HCT116 (cell line): ENCODE results near the gene TMEM54. TPM values are rescaled to one million over a fixed set of nuclear protein-coding genes. Genes with fewer than 3 reads are reported as not detected.

Source experiments
- ATAC-seq: fragments of 200-7000 bp; cut with Tn5 transposase; 2 replicates; pipeline ENCODE4 v1.9.1; 2020; ENCODE audit warnings: mild to moderate bottlenecking, moderate library complexity
- BruUV-seq: library from RNA; stranded (reverse); fragments of 400-500 nt; replicated peaks from 2 replicates; lab custom pipeline; 2021; lab: Mats Ljungman, UMichigan
- CTCF ChIA-PET: fragments of 300-600 bp; sonication (Branson Sonifier 250); formaldehyde crosslinking; loops from one replicate; lab custom pipeline; 2021; ENCODE audit warnings: antibody characterized with exemption; lab: Charles Lee
- POLR2A ChIA-PET: fragments of 300-600, 350-600 bp; sonication (Branson Sonifier 250); formaldehyde crosslinking; loops from one replicate; lab custom pipeline; 2021; ENCODE audit warnings: antibody characterized with exemption; lab: Charles Lee
- RAD21 ChIA-PET, 2 experiments: fragments of 300-600 bp; sonication (Branson Sonifier 250); formaldehyde crosslinking; loops; one replicate each; lab custom pipeline; 2023; ENCODE audit warnings: low total read pairs in 2 of 2; ENCODE audit not compliant: uncharacterized antibody in 2 of 2, unreplicated experiment in 2 of 2, low non-redundant PET in 1 of 2; lab: Charles Lee
- DNase-seq: peaks from one replicate; pipeline ENCODE4 v3.0.0-alpha.2; 2010; ENCODE audit warnings: low read depth, low spot score
- H2AFZ ChIP-seq: fragments of 200-600 bp; shearing (Covaris generic), sonication (generic); 2 replicates; pipeline ENCODE4 v1.6.1; 2017; ENCODE audit warnings: low read depth, mixed run types, mixed read lengths, antibody characterized with exemption, low read length; ENCODE audit not compliant: poor library complexity, severe bottlenecking
- H3K27ac ChIP-seq: 2 replicates; pipeline ENCODE4 v1.5.1; 2012; ENCODE audit warnings: low read depth, low read length
- H3K27me3 ChIP-seq: fragments of 200-600 bp; sonication (generic); 2 replicates; pipeline ENCODE4 v1.6.1; 2016; ENCODE audit warnings: mixed run types, low read length, mixed read lengths; ENCODE audit not compliant: insufficient read depth
- H3K36me3 ChIP-seq, 2 experiments: fragments of 200-500 bp in 1 of 2; fragments of 200-600 bp in 1 of 2; sonication (Bioruptor generic) in 1 of 2; sonication (generic) in 1 of 2; 2 replicates each; pipeline versions ENCODE4 v1.5.1 to v1.6.1; 2014 to 2016; ENCODE audit warnings: low read length in 2 of 2, inconsistent platforms in 1 of 2, mixed read lengths in 1 of 2, mixed run types in 1 of 2; ENCODE audit not compliant: insufficient read depth in 2 of 2, control insufficient read depth in 1 of 2
- H3K4me1 ChIP-seq, 2 experiments: fragments of 200-600 bp in 1 of 2; sonication (generic) in 1 of 2; 2 replicates each; pipeline versions ENCODE4 v1.5.1 to v1.6.1; 2012 to 2017; ENCODE audit warnings: low read length in 2 of 2, inconsistent platforms in 1 of 2, mild to moderate bottlenecking in 1 of 2, mixed read lengths in 1 of 2, mixed run types in 1 of 2, moderate library complexity in 1 of 2; ENCODE audit not compliant: insufficient read depth in 2 of 2, control insufficient read depth in 1 of 2
- H3K4me2 ChIP-seq: fragments of 200-600 bp; sonication (generic); 2 replicates; pipeline ENCODE4 v1.6.1; 2017; ENCODE audit warnings: mixed run types, low read length, mixed read lengths
- H3K4me3 ChIP-seq, 2 experiments: fragments of 200-600 bp in 1 of 2; sonication (generic) in 1 of 2; replicated peaks in 1 of 2; 2 replicates each; pipeline ENCODE4 v1.5.1; 2011 to 2016; ENCODE audit warnings: low read length in 2 of 2, control low read depth in 1 of 2, low read depth in 1 of 2, mild to moderate bottlenecking in 1 of 2, mixed read lengths in 1 of 2, mixed run types in 1 of 2
- H3K79me2 ChIP-seq: fragments of 200-600 bp; sonication (generic); 2 replicates; pipeline ENCODE4 v1.6.1; 2017; ENCODE audit warnings: mild to moderate bottlenecking, mixed run types, low read length, moderate library complexity, mixed read lengths; ENCODE audit not compliant: insufficient read depth
- H3K9ac ChIP-seq: fragments of 200-600 bp; sonication (generic); 2 replicates; pipeline ENCODE4 v1.6.1; 2016; ENCODE audit warnings: low read length, mixed read lengths
- H3K9me2 ChIP-seq: fragments of 200-600 bp; sonication (generic), shearing (Covaris generic); 2 replicates; pipeline ENCODE4 v1.6.1; 2017; ENCODE audit warnings: mixed run types, mild to moderate bottlenecking, moderate library complexity; ENCODE audit not compliant: insufficient read depth
- H3K9me3 ChIP-seq, 2 experiments: fragments of 200-500 bp in 1 of 2; fragments of 200-600 bp in 1 of 2; sonication (Bioruptor generic) in 1 of 2; sonication (generic) in 1 of 2; 2 replicates each; pipeline ENCODE4 v1.6.1; 2014 to 2017; ENCODE audit warnings: low read length in 2 of 2, mixed read lengths in 2 of 2, inconsistent platforms in 1 of 2, low read depth in 1 of 2, mild to moderate bottlenecking in 1 of 2, mixed run types in 1 of 2, moderate library complexity in 1 of 2; ENCODE audit not compliant: control insufficient read depth in 1 of 2, insufficient read depth in 1 of 2
- H4K20me1 ChIP-seq: fragments of 200-600 bp; sonication (generic), shearing (Covaris generic); 2 replicates; pipeline ENCODE4 v1.6.1; 2017; ENCODE audit warnings: mixed run types, mild to moderate bottlenecking, moderate library complexity; ENCODE audit not compliant: insufficient read depth
- CEBPB ChIP-seq: IDR thresholded peaks from 2 replicates; pipeline ENCODE4 v1.6.1; 2012; ENCODE audit warnings: low read depth
- CTCF ChIP-seq, 3 experiments: fragments of 200-600 bp in 1 of 3; sonication (generic) in 1 of 3; IDR thresholded peaks in 2 of 3; conservative IDR thresholded peaks in 1 of 3; 2 replicates each; pipeline ENCODE4 v1.5.1; 2012 to 2017; ENCODE audit warnings: low read depth in 2 of 3, low read length in 2 of 3, antibody characterized with exemption in 1 of 3, borderline replicate concordance in 1 of 3, control low read depth in 1 of 3, mild to moderate bottlenecking in 1 of 3, mixed read lengths in 1 of 3, mixed run types in 1 of 3, moderate library complexity in 1 of 3; ENCODE audit not compliant: insufficient read depth in 1 of 3
- ELF1 ChIP-seq: IDR thresholded peaks from 2 replicates; pipeline ENCODE4 v1.6.1; 2012; ENCODE audit warnings: low read depth, borderline replicate concordance
- FOSL1 ChIP-seq: IDR thresholded peaks from 2 replicates; pipeline ENCODE4 v1.6.1; 2012; ENCODE audit warnings: low read depth
- JUND ChIP-seq: IDR thresholded peaks from 2 replicates; pipeline ENCODE4 v1.6.1; 2012
- MAX ChIP-seq: IDR thresholded peaks from 2 replicates; pipeline ENCODE4 v1.6.1; 2012
- RAD21 ChIP-seq: IDR thresholded peaks from 2 replicates; pipeline ENCODE4 v1.6.1; 2012; ENCODE audit warnings: low read depth, mild to moderate bottlenecking
- SP1 ChIP-seq: IDR thresholded peaks from 2 replicates; pipeline ENCODE4 v1.6.1; 2012; ENCODE audit warnings: low read depth
- ZBTB33 ChIP-seq: IDR thresholded peaks from 2 replicates; pipeline ENCODE4 v1.6.1; 2011; ENCODE audit warnings: mild to moderate bottlenecking, low read length, moderate library complexity; ENCODE audit not compliant: insufficient replicate concordance; ENCODE audit errors: extremely low read depth
- intact Hi-C: fragments of 100-400 bp; cut with micrococcal nuclease; formaldehyde crosslinking; loops from 2 replicates; pipeline ENCODE4 v1.10.0; 2022
- total RNA-seq: library from RNA; stranded (reverse); gene quantifications from one replicate; pipeline ENCODE4 v1.2.1, GENCODE V29; 2021; ENCODE audit not compliant: unreplicated experiment

The TMEM54 gene
- total RNA-seq, 1 experiment from 2014 or later = 121 TPM

GRCh38 chr1:32895325-32896215 is 5.6 kb downstream of the TMEM54 start:
- Histone ChIP-seq H3K9me2 (no peaks in the 10 kb centered on the region), H3K9ac (no peak overlapping the region), H3K36me3 (peaks cover 0 to 8% of the 10 kb centered on the region in 2 experiments; a peak in 2 of 4 replicates), H3K9me3 (no peaks in the 10 kb centered on the region), H4K20me1 (no peaks in the 10 kb centered on the region), H3K27ac (no peak overlapping the region), H3K79me2 (peaks cover 2% of the 10 kb centered on the region; the same call in 1 of the 2 replicates), H2AFZ (no peak overlapping the region), H3K4me1 (peaks cover 11 to 23% of the 10 kb centered on the region in 2 experiments; a peak in 3 of 4 replicates), H3K27me3 (no peaks in the 10 kb centered on the region), H3K4me2 (no peak overlapping the region), H3K4me3 (no peak overlapping the region)
- intact Hi-C loops = no loop called here
- TF ChIP-seq RAD21 (no peak), ZBTB33 (no peak), ELF1 (no peak), MAX (no peak), CTCF (IDR thresholded peaks at IDR 0.05 in 2 of 3, conservative IDR thresholded peaks at IDR 0.05 in 1 of 3; ENCODE audit: borderline replicate concordance in 1 of 3, insufficient read depth in 1 of 3, low read depth in 2 of 3, low read length in 2 of 3) (no peak), CEBPB (no peak), JUND (no peak), SP1 (no peak), FOSL1 (no peak)
- BruUV-seq = no TSS peak
- POLR2A ChIA-PET = interaction anchor here (0.5 kb wide), 1 partner anchor 428 kb away, joined by 5 read pairs; no protein-coding TSS in a partner anchor
- DNase-seq (no peak), ATAC-seq (no peak)
- CTCF ChIA-PET = no interaction called here
- RAD21 ChIA-PET = no interaction called here
